ENCODE measurements around the gene SH3BP5. TPM values are rescaled to one million over a fixed set of nuclear protein-coding genes. Genes with fewer than 3 reads are reported as not detected.
A peak's percentile ranks its signal among the peaks of the same experiment; 100 is the strongest.

Gene SH3BP5
- total RNA-seq, 2 donors from 2014 or later: 5.5 to 9.3 TPM

DNA sequence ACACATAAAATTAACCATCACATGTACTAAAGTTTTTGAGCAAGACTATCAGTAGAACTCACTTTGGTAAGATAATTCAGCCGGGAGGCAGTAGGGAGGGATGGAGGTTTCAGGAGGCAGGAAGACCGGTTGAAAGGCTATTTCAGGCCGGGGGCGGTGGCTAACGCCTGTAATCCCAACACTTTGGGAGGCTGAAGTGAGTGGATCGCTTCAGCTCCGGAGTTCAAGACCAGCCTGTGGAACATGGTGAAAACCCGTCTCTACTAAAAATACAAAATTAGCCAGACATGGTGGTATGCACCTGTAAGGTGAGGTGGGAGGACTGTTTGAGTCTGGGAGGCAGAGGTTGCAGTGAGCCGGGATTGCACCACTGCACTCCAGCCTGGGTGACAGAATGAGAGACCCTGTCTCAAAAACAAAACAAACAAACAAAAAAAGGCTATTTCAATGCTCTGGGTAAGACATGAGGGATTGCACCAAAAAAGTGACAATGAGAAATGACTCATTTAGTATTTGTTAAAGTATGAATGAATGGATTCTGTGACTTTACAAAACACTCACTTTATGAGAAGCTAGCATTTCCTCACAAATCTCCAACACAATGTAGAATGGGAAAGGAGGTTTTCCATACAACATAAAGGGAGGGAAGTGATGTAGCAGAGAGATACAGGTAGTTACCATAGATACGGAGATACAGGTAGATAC lies 43.9 kb downstream of the SH3BP5 start:
- no peak overlapping the region for H3K4me3 ChIP-seq
- H3K9ac ChIP-seq (ENCODE audit: low read depth in 2 of 2, low read length in 2 of 2): no peak overlapping the region
- intact Hi-C loops (cut with DNase I): no loop called here
- H3K4me1 ChIP-seq: no peaks in the 10 kb centered on the region
- H3K27ac ChIP-seq: no peak overlapping the region
- TF ChIP-seq, protein P1, sequence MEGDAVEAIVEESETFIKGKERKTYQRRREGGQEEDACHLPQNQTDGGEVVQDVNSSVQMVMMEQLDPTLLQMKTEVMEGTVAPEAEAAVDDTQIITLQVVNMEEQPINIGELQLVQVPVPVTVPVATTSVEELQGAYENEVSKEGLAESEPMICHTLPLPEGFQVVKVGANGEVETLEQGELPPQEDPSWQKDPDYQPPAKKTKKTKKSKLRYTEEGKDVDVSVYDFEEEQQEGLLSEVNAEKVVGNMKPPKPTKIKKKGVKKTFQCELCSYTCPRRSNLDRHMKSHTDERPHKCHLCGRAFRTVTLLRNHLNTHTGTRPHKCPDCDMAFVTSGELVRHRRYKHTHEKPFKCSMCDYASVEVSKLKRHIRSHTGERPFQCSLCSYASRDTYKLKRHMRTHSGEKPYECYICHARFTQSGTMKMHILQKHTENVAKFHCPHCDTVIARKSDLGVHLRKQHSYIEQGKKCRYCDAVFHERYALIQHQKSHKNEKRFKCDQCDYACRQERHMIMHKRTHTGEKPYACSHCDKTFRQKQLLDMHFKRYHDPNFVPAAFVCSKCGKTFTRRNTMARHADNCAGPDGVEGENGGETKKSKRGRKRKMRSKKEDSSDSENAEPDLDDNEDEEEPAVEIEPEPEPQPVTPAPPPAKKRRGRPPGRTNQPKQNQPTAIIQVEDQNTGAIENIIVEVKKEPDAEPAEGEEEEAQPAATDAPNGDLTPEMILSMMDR (IDR thresholded peaks at IDR 0.05): no peak
- DNase-seq: no peak
- H3K36me3 ChIP-seq: no peaks in the 10 kb centered on the region
- H3K27me3 ChIP-seq: no peaks in the 10 kb centered on the region
- H3K9me3 ChIP-seq: no peaks in the 10 kb centered on the region

DNA sequence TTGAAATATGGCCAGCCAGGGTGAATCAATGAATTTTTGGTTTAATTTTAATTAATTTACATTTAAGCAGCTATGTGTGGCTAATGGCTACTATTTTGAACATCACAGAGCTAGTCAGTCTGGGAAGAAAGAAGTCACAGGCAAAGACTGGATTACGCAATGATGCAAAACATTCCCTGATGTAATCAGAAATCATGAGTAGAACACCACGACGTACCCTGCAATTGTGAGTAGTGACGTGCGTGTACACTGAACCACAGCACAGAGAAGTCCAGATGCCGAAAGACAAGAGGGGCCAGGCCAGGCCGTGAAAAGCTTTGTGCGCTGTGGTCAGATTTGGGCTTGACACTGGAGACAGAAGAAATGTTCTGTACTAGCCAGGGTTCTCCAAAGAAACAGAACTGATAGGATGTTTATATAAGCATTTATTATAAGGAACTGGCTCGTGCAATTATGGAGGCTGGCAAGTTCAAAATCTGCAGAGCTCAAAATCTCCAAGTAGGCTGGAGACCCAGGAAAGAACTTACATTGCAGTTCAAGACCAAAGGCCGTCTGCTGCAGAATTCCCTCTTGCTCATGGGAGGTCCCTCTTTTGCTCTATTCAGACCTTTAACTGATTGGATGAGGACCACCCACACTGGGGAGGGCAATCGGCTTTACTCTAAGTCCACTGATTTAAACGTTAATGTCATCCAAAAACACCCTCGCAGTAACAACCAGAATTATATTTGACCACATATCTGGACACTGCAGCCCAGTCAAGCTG lies 44.6 kb downstream of the SH3BP5 start:
- no peak for DNase-seq
- Histone ChIP-seq H3K9me3 (no peaks in the 10 kb centered on the region), H3K9ac (ENCODE audit: low read depth in 2 of 2, low read length in 2 of 2) (no peak overlapping the region), H3K36me3 (no peaks in the 10 kb centered on the region), H3K4me3 (no peak overlapping the region), H3K4me1 (no peaks in the 10 kb centered on the region), H3K27ac (no peak overlapping the region), H3K27me3 (no peaks in the 10 kb centered on the region)
- intact Hi-C loops (cut with DNase I): no loop called here
- TF ChIP-seq, protein P1 (IDR thresholded peaks at IDR 0.05): no peak

DNA sequence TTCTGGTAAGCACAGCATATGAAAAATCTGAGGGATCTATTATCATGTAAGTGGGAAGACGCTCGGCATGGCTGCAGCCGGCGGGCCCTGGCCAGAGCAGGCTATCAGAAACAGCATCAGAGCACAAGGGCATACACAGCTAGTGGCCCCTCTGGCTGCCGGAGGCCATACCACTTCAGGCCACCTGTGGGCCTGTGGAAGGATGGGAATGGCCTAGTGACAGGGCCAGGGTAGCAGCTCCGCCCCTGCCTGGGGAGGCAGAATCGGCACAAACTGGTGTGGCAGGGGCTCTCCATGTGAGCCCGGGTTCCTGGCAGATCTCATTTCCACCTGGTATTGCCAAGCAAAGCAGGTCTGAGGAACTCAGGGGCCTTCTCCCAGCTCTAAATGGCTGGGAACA lies 46.4 kb downstream of the SH3BP5 start:
- no peak for DNase-seq
- Histone ChIP-seq H3K27me3 (no peaks in the 10 kb centered on the region), H3K9me3 (no peaks in the 10 kb centered on the region), H3K27ac (no peak overlapping the region), H3K9ac (ENCODE audit: low read depth in 2 of 2, low read length in 2 of 2) (no peak overlapping the region), H3K36me3 (no peaks in the 10 kb centered on the region), H3K4me3 (no peak overlapping the region), H3K4me1 (no peaks in the 10 kb centered on the region)
- intact Hi-C loops (cut with DNase I): no loop called here
- TF ChIP-seq, protein P1 (IDR thresholded peaks at IDR 0.05): no peak

DNA sequence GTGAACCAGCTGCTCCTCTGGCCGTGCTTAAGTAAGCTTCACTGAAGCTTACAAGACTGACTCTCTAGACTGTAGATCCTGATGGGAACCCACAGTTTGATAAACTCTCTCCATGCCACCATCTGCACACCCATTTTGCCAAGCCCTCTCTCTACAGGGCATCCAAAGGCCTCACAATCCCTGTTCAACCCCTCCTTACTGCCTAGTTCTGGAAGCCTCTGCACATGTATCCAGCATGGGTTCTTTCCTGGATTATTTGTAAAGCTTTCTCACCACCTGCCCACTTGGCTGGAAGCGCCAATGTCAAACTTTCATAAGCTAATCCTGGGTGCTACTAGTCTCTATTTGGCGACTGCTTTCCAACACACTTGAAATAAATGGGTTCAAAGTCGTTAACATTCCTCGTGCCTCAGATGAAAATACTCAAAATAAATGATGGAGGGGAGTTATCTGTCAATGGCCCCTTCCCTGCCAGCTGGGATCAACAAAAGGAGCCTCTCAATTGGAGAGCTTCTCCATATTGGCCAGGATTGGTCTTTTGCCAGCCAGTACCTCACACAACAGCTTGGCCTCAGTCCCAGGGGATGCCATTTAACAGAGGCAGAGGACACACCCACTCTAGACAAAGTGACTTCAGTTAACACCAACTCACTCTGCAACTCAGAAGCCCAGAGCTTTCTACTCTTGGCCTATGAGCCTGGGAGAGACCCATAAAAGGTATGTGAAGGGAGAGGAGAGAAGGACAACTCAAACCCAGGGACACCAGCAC lies 48.1 kb downstream of the SH3BP5 start:
- H3K27ac ChIP-seq: no peak overlapping the region
- no peaks in the 10 kb centered on the region for H3K36me3 ChIP-seq
- H3K4me1 ChIP-seq: no peaks in the 10 kb centered on the region
- peak; percentile 49 for DNase-seq
- intact Hi-C loops (cut with DNase I): no loop called here
- H3K27me3 ChIP-seq: no peaks in the 10 kb centered on the region
- TF ChIP-seq, protein P1 (IDR thresholded peaks at IDR 0.05): no peak
- no peak overlapping the region for H3K9ac ChIP-seq (ENCODE audit: low read depth in 2 of 2, low read length in 2 of 2)
- H3K9me3 ChIP-seq: no peaks in the 10 kb centered on the region
- no peak overlapping the region for H3K4me3 ChIP-seq

DNA sequence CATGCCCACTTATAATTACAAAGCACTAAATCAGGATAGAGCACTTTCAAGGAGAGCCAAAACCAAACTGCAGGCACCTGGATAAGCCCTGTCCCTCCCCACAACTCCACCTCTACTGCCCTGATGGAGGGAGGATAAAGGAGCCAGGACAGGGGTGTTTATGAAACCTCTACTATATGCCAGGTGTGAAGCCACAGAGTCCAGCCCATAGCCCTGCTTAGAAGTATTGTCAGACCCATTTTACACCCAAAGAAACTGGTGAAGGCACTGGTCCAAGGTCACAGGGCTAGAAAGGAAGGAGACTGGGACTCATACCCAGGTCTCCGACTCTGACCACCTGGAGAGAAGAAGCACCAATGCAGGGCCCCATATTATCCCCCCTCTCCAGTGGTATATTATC lies 48.7 kb downstream of the SH3BP5 start:
- Histone ChIP-seq H3K36me3 (no peaks in the 10 kb centered on the region), H3K27me3 (no peaks in the 10 kb centered on the region), H3K27ac (no peak overlapping the region), H3K9me3 (no peaks in the 10 kb centered on the region), H3K4me1 (no peaks in the 10 kb centered on the region), H3K9ac (ENCODE audit: low read depth in 2 of 2, low read length in 2 of 2) (no peak overlapping the region), H3K4me3 (no peak overlapping the region)
- DNase-seq: no peak
- TF ChIP-seq, protein P1 (IDR thresholded peaks at IDR 0.05): no peak
- intact Hi-C loops (cut with DNase I): no loop called here
